ENCODE measurements around the gene SRSF6.

SRSF6 gene

DNA sequence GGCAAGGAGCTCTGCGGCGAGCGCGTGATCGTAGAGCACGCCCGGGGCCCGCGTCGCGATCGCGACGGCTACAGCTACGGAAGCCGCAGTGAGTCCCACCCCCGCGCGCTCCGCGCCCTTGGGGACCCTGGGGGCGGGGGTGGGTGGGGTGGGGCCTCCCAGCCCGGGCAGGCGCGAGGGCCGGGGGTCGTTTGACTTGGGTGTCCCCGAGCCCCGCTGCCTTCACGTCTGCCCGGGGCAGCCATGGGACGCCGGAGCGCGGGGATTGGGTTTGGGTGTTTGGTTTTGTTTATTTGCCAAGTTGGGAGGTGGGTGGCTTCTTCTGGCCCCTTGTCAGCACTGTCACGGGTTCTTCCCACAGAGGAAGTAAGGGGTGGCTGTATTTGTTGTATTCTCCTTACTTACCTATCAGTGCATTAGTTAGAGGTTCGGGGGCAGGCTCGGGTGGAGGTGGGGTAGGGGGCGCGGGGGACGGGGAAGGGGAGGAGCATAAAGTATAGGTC, 777 bp downstream of the SRSF6 start:
- TF ChIP-seq, protein P1, sequence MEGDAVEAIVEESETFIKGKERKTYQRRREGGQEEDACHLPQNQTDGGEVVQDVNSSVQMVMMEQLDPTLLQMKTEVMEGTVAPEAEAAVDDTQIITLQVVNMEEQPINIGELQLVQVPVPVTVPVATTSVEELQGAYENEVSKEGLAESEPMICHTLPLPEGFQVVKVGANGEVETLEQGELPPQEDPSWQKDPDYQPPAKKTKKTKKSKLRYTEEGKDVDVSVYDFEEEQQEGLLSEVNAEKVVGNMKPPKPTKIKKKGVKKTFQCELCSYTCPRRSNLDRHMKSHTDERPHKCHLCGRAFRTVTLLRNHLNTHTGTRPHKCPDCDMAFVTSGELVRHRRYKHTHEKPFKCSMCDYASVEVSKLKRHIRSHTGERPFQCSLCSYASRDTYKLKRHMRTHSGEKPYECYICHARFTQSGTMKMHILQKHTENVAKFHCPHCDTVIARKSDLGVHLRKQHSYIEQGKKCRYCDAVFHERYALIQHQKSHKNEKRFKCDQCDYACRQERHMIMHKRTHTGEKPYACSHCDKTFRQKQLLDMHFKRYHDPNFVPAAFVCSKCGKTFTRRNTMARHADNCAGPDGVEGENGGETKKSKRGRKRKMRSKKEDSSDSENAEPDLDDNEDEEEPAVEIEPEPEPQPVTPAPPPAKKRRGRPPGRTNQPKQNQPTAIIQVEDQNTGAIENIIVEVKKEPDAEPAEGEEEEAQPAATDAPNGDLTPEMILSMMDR (conservative IDR thresholded peaks at IDR 0.05; ENCODE audit: low read depth): no peak
- ChIA-PET POLR2A (ENCODE audit: low non-redundant PET) (interaction anchor here (0.7 to 1.1 kb wide), 3 partner anchors 13 to 462 kb away, joined by 3 to 4 read pairs (median 4); no protein-coding TSS in a partner anchor), CTCF (no interaction called here)
- no peak for DNase-seq (ENCODE audit: low spot score)
- peak overlapping the region; percentile 93 for H3K27ac ChIP-seq

DNA sequence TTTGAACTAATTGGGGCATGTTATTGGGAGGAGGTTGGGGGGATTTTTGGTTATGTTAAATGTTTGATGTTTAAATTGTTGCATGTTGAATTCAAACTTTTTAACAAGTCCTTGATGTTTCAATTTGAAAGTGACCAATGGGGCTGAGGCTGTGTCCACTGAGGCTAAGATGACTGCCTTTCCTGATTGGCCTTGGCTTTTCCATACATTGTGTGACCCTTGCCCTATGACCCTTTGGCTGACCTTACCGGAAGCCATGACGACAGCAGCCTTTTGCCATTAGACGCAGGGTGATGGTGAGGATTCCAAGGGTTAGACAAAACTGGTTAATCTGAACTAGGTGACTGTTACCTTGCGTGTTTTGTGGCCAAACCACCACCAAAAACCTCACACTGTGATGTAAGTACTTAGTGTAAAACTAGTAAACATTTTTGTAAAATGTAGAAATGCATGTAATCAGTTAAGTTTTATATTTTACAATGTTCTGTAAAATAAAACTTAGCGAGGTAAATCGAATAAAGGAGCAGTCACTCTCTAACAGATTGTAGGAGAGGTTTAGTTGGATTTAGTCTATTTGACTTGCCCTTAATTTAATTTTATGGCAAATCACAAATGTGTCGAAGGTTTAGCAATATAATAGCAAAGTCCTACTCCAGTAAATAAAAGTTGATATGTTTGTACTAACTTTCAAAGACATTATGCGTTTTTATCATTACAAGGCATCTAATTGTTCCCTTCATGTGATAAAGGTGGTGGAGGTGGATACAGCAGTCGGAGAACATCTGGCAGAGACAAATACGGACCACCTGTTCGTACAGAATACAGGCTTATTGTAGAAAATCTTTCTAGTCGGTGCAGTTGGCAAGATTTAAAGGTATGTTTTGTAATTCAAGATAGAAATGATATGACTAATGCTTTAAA, 1.6 kb downstream of the SRSF6 start:
- TF ChIP-seq, protein P1 (conservative IDR thresholded peaks at IDR 0.05; ENCODE audit: low read depth): no peak
- DNase-seq (ENCODE audit: low spot score): no peak
- peak overlapping the region; percentile 93 for H3K27ac ChIP-seq
- ChIA-PET POLR2A (ENCODE audit: low non-redundant PET) (interaction anchor here (1.1 kb wide), 1 partner anchor 12 kb away, joined by 4 read pairs; no protein-coding TSS in a partner anchor), CTCF (no interaction called here)

GRCh38 chr20:43460172-43460829, 2.6 kb downstream of the SRSF6 start:
- H3K27ac ChIP-seq: no peak overlapping the region
- TF ChIP-seq, protein P1 (conservative IDR thresholded peaks at IDR 0.05; ENCODE audit: low read depth): no peak
- ChIA-PET POLR2A (ENCODE audit: low non-redundant PET) (no interaction called here), CTCF (no interaction called here)
- no peak for DNase-seq (ENCODE audit: low spot score)

DNA sequence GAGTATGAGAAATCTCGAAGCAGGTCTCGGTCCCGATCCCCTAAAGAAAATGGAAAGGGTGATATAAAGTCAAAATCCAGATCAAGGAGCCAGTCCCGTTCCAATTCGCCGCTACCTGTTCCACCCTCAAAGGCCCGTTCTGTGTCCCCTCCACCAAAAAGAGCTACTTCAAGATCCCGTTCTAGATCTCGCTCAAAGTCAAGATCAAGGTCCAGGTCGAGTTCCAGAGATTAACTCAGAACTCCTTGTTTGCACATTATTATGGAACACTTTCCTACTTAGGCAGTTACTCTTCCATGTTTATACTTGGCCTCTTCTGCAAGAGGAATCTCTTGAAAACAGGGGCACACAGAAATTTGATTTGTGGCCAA, 3.1 kb downstream of the SRSF6 start:
- DNase-seq (ENCODE audit: low spot score): no peak
- TF ChIP-seq, protein P1 (conservative IDR thresholded peaks at IDR 0.05; ENCODE audit: low read depth): no peak
- POLR2A ChIA-PET (ENCODE audit: low non-redundant PET): no interaction called here
- H3K27ac ChIP-seq: no peak overlapping the region
- CTCF ChIA-PET: no interaction called here

GRCh38 chr20:43461894-43462659, 4.4 kb downstream of the SRSF6 start:
- no peak overlapping the region for H3K27ac ChIP-seq
- CTCF ChIA-PET: no interaction called here
- POLR2A ChIA-PET (ENCODE audit: low non-redundant PET): no interaction called here

More at GRCh38 chr20:43461894-43462659, 4.4 kb downstream of the SRSF6 start:
- no peak for DNase-seq (ENCODE audit: low spot score)
- TF ChIP-seq, protein P1 (conservative IDR thresholded peaks at IDR 0.05; ENCODE audit: low read depth): no peak
